DOHH2 (cell line): ENCODE measurements around the gene EEF2KMT.
"Not testable (repeated sequence)": the region's sequence is repeated elsewhere in the genome, so short reads cannot be mapped to it uniquely, and the experiment has no call there.

ENCODE experiments used
- CTCF ChIP-seq: fragments of 200-600 bp; sonication (generic); IDR thresholded peaks from one replicate; pipeline ENCODE4 v1.5.1; 2014; ENCODE audit warnings: antibody characterized with exemption, mild to moderate bottlenecking, low read depth, low read length; ENCODE audit not compliant: poor library complexity, severe bottlenecking
- EZH2phosphoT487 ChIP-seq: fragments of 200-600 bp; sonication (generic); IDR thresholded peaks from 2 replicates; pipeline ENCODE4 v1.6.1; 2017; ENCODE audit warnings: borderline replicate concordance, mild to moderate bottlenecking, antibody characterized with exemption, low read length, moderate library complexity, mixed read lengths

DNA sequence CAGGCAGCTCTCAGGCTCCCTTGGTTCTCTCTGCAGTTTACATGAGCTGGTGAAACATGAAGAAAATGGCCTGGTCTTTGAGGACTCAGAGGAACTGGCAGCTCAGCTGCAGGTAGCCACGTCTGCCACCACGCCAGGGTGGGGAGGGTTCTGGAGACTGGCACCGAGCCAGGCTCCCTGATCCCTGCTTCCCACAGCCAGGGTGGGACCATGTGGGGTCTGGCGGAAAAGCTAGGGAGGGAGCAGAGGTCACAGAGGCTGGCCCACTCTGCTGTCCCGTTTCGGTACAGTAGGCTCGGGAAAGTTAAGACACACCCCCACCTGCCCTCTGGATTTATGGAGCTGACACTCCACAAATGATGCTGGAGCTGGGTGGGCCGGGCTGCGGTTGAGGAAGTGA is 13.9 kb downstream of the EEF2KMT start:
- not testable (repeated sequence) for TF ChIP-seq CTCF, EZH2phosphoT487
